HepG2 (cell line): ENCODE measurements around the gene SURF6. TPM values are rescaled to one million over a fixed set of nuclear protein-coding genes. Genes with fewer than 3 reads are reported as not detected.

Experiments used
- ATAC-seq: fragments of 200-7000 bp; cut with Tn5 transposase; 3 replicates; pipeline ENCODE4 v1.9.1; 2020; ENCODE audit warnings: mild to moderate bottlenecking, moderate library complexity
- Bru-seq: library from RNA; stranded (reverse); fragments of 400-500 nt; gene quantifications from one replicate; lab custom pipeline; 2021; lab: Mats Ljungman, UMichigan
- BruChase-seq, 2 experiments: library from RNA; stranded (reverse); fragments of 400-500 nt; gene quantifications; one replicate each; lab custom pipeline; 2021; lab: Mats Ljungman, UMichigan
- BruUV-seq: library from RNA; stranded (reverse); fragments of 400-500 nt; replicated peaks from 2 replicates; lab custom pipeline; 2021; lab: Mats Ljungman, UMichigan
- CTCF ChIA-PET: fragments of 300-600 bp; formaldehyde crosslinking; extraction: SDS; loops from one replicate; lab custom pipeline; 2021; ENCODE audit warnings: low total read pairs, inconsistent platforms, low intra/inter-chr PET ratio; lab: Yijun Ruan, JAX
- POLR2A ChIA-PET: fragments of 350-600 bp; sonication (Branson Sonifier 250); formaldehyde crosslinking; loops from one replicate; lab custom pipeline; 2020; ENCODE audit warnings: antibody characterized with exemption, inconsistent platforms; lab: Yijun Ruan, JAX
- DNase-seq: peaks from one replicate; pipeline ENCODE4 v3.0.0-alpha.2; 2015; ENCODE audit warnings: low spot score
- FAIRE-seq: peaks from 3 replicates; lab custom pipeline; 2011; peaks lifted over from hg19 to GRCh38; lab: Jason Lieb, UNC
- H2AFZ ChIP-seq: one replicate; pipeline ENCODE4 v1.6.1; 2011; ENCODE audit warnings: low read length, inconsistent platforms
- H3K27ac ChIP-seq: fragments of 300-600 bp; 3 replicates; pipeline ENCODE4 v1.8.0; 2011; ENCODE audit warnings: mixed run types, mild to moderate bottlenecking, mixed read lengths, low read length, inconsistent platforms; ENCODE audit not compliant: insufficient read depth; ENCODE audit errors: extremely low read length
- H3K27me3 ChIP-seq, 2 experiments: fragments of 200-600 bp in 1 of 2; 2 replicates in 1 of 2; 3 replicates in 1 of 2; pipeline versions ENCODE4 v1.6.0 to v1.8.0; 2011; ENCODE audit warnings: low read length in 2 of 2, mild to moderate bottlenecking in 2 of 2, moderate library complexity in 2 of 2, inconsistent platforms in 1 of 2; ENCODE audit not compliant: insufficient read depth in 2 of 2, control insufficient read depth in 1 of 2
- H3K36me3 ChIP-seq, 2 experiments: fragments of 200-600 bp in 1 of 2; replicated peaks in 1 of 2; 2 replicates in 1 of 2; 3 replicates in 1 of 2; pipeline versions ENCODE4 v1.5.1 to v1.8.0; 2011; ENCODE audit warnings: low read length in 2 of 2, inconsistent platforms in 1 of 2; ENCODE audit not compliant: insufficient read depth in 2 of 2, control insufficient read depth in 1 of 2
- H3K4me1 ChIP-seq: 2 replicates; pipeline ENCODE4 v1.5.1; 2012; ENCODE audit warnings: low read length, inconsistent platforms; ENCODE audit not compliant: insufficient read depth
- H3K4me2 ChIP-seq: 2 replicates; pipeline ENCODE4 v1.6.0; 2011; ENCODE audit warnings: low read depth, low read length, inconsistent platforms
- H3K4me3 ChIP-seq, 3 experiments: fragments of 200-600 bp in 1 of 3; sonication (generic), shearing (Covaris generic) in 1 of 3; replicated peaks in 1 of 3; 2 replicates each; pipeline ENCODE4 v1.5.1; 2011 to 2016; ENCODE audit warnings: low read length in 3 of 3, inconsistent platforms in 2 of 3, low read depth in 2 of 3, mild to moderate bottlenecking in 2 of 3, control low read depth in 1 of 3, mixed read lengths in 1 of 3; ENCODE audit not compliant: insufficient read depth in 1 of 3
- H3K79me2 ChIP-seq: one replicate; pipeline ENCODE4 v1.6.1; 2011; ENCODE audit warnings: low read length, inconsistent platforms; ENCODE audit not compliant: insufficient read depth
- H3K9ac ChIP-seq: 2 replicates; pipeline ENCODE4 v1.6.0; 2011; ENCODE audit warnings: mild to moderate bottlenecking, low read depth, low read length, inconsistent platforms; ENCODE audit not compliant: insufficient read depth
- H3K9me3 ChIP-seq: 2 replicates; pipeline ENCODE4 v1.5.1; 2012; ENCODE audit warnings: mild to moderate bottlenecking, low read length
- H4K20me1 ChIP-seq: 2 replicates; pipeline ENCODE4 v1.6.0; 2011; ENCODE audit warnings: inconsistent platforms, mild to moderate bottlenecking, low read length, moderate library complexity; ENCODE audit not compliant: insufficient read depth
- FOSL2 ChIP-seq: sonication (generic); formaldehyde crosslinking; IDR thresholded peaks from 2 replicates; pipeline ENCODE4 v1.4.0; 2020; ENCODE audit warnings: missing genetic modification reagents
- KLF15 ChIP-seq: sonication (generic); formaldehyde crosslinking; IDR thresholded peaks from 2 replicates; pipeline ENCODE4 v1.8.1; 2023; ENCODE audit warnings: borderline replicate concordance, mild to moderate bottlenecking, inconsistent platforms, missing genetic modification reagents, mixed read lengths
- MEF2D ChIP-seq: sonication (generic); formaldehyde crosslinking; IDR thresholded peaks from 2 replicates; pipeline ENCODE4 v1.5.1; 2020; ENCODE audit warnings: mild to moderate bottlenecking, missing genetic modification reagents
- REL ChIP-seq: sonication (generic); formaldehyde crosslinking; conservative IDR thresholded peaks from 2 replicates; pipeline ENCODE4 v1.8.0; 2022; ENCODE audit warnings: mild to moderate bottlenecking, missing genetic modification reagents, moderate library complexity
- SKI ChIP-seq: fragments of 450-650 bp; IDR thresholded peaks from one replicate; pipeline ENCODE4 v1.6.1; 2018; ENCODE audit warnings: mild to moderate bottlenecking; ENCODE audit not compliant: partially characterized antibody
- TOPORS ChIP-seq: sonication (generic); formaldehyde crosslinking; IDR thresholded peaks from 2 replicates; pipeline ENCODE4 v1.8.0; 2023; ENCODE audit warnings: mild to moderate bottlenecking, missing genetic modification reagents
- ZFP37 ChIP-seq: sonication (generic); formaldehyde crosslinking; IDR thresholded peaks from 2 replicates; pipeline ENCODE4 v1.4.0; 2020; ENCODE audit warnings: missing genetic modification reagents, borderline replicate concordance
- ZNF619 ChIP-seq: sonication (generic); formaldehyde crosslinking; IDR thresholded peaks from 2 replicates; pipeline ENCODE4 v1.4.0; 2020; ENCODE audit warnings: mild to moderate bottlenecking, missing genetic modification reagents
- ZNF749 ChIP-seq: sonication (generic); formaldehyde crosslinking; IDR thresholded peaks from 2 replicates; pipeline ENCODE4 v1.8.0; 2022; ENCODE audit warnings: mild to moderate bottlenecking, missing genetic modification reagents, moderate library complexity, borderline replicate concordance
- ZNF75D ChIP-seq: sonication (generic); formaldehyde crosslinking; IDR thresholded peaks from 2 replicates; pipeline ENCODE4 v1.8.1; 2023; ENCODE audit warnings: missing genetic modification reagents, mild to moderate bottlenecking, borderline replicate concordance
- WGBS: methylation state at CpG from one replicate; pipeline ENCODE4 v1.1.6; 2017; ENCODE audit warnings: low lambda C conversion rate; 5-methylcytosine and 5-hydroxymethylcytosine counted together
- in situ Hi-C: cut with HindIII; loops from 2 replicates; pipeline ENCODE4 v1.10.0; 2017; ENCODE audit warnings: low pct_unique_long_range_greater_than_20kb; ENCODE audit not compliant: extremely low pct_ligation_motif_present
- intact Hi-C: fragments of 100-400 bp; cut with micrococcal nuclease; formaldehyde crosslinking; loops from one replicate; pipeline ENCODE4 v1.10.0; 2022; ENCODE audit not compliant: unreplicated experiment
- long read RNA-seq, 2 experiments: library from RNA in 1 of 2; library from polyadenylated mRNA in 1 of 2; stranded (forward) in 1 of 2; unstranded in 1 of 2; transcript quantifications; one replicate each; pipeline ENCODE4 v2.0.0, GENCODE V29; 2019 to 2022
- polyA minus RNA-seq, 3 experiments: library from RNA; depleted of rRNA, polyadenylated mRNA; stranded (reverse); fragments of >200 nt; gene quantifications; 2 replicates each; pipeline ENCODE4 v1.2.3, GENCODE V29; 2011; ENCODE audit warnings: low replicate concordance in 1 of 3
- polyA plus RNA-seq, 8 experiments: library from polyadenylated mRNA; depleted of rRNA in 3 of 8; stranded (reverse) in 7 of 8; unstranded in 1 of 8; fragments of >200 nt; fragmentation: Illumina TruSeq in 4 of 8; extraction: Trizol in 4 of 8; gene quantifications; 2 replicates each; pipeline versions ENCODE4 v1.2.1 to v1.2.3, GENCODE V29; 2011 to 2016; ENCODE audit warnings: low read depth in 4 of 8, missing spikeins in 1 of 8, mixed read lengths in 1 of 8; ENCODE audit not compliant: insufficient read depth in 1 of 8
- total RNA-seq, 5 experiments: library from RNA; depleted of rRNA; stranded (reverse); fragments of >200 nt; fragmentation: Illumina TruSeq; extraction: Trizol; gene quantifications; 2 replicates each; pipeline ENCODE4 v1.2.3, GENCODE V29; 2016; ENCODE audit warnings: low read depth in 1 of 5
- TF ChIP-seq, protein P1 (sequence below): sonication (generic); formaldehyde crosslinking; IDR thresholded peaks from 2 replicates; pipeline ENCODE4 v1.4.0; 2020; ENCODE audit warnings: missing genetic modification reagents
- TF ChIP-seq, protein P2 (sequence below): sonication (generic); formaldehyde crosslinking; IDR thresholded peaks from 2 replicates; pipeline ENCODE4 v1.9.0; 2021; ENCODE audit warnings: missing genetic modification reagents, borderline replicate concordance

Gene SURF6
- total RNA-seq (2016; rRNA removed; fragmentation: Illumina TruSeq; extraction: Trizol) (13.3 and 14.7 TPM in 2 replicates), polyA plus RNA-seq (2011; rRNA removed) (5.9 and 7.5 TPM in 2 replicates), polyA minus RNA-seq (2011; rRNA and poly(A)+ RNA removed; ENCODE audit: low replicate concordance) (5.6 and 10.5 TPM in 2 replicates), Bru-seq, nascent RNA (percentile 86 among the genes with signal in this experiment), BruChase-seq, experiment 1, labeled RNA remaining after a 6-hour chase (percentile 87 among the genes with signal in this experiment), BruChase-seq, experiment 2, labeled RNA remaining after a 2-hour chase (percentile 90 among the genes with signal in this experiment)
- 2.7 and 3.0 TPM in 2 replicates for total RNA-seq (2016; cell fraction: cytosol; rRNA removed; fragmentation: Illumina TruSeq; extraction: Trizol; ENCODE audit: low read depth)
- total RNA-seq (2016; cell fraction: insoluble cytoplasmic fraction; rRNA removed; fragmentation: Illumina TruSeq; extraction: Trizol), result 12.2 and 14.6 TPM in 2 replicates
- 4.6 and 5.3 TPM in 2 replicates for total RNA-seq (2016; cell fraction: membrane; rRNA removed; fragmentation: Illumina TruSeq; extraction: Trizol)
- 10.4 and 11.5 TPM in 2 replicates for total RNA-seq (2016; cell fraction: nucleus; rRNA removed; fragmentation: Illumina TruSeq; extraction: Trizol)
- 6.4 and 7.4 TPM in 2 replicates for polyA plus RNA-seq (2011; cell fraction: cytosol; rRNA removed)
- 16.7 and 18.0 TPM in 2 replicates for polyA plus RNA-seq (2011; cell fraction: nucleus; rRNA removed)
- 7.1 and 7.5 TPM in 2 replicates for polyA plus RNA-seq (2012)
- 2.3 TPM in 2 replicates for polyA plus RNA-seq (2016; cell fraction: cytosol; fragmentation: Illumina TruSeq; extraction: Trizol; ENCODE audit: low read depth)
- 19.6 and 19.8 TPM in 2 replicates for polyA plus RNA-seq (2016; cell fraction: insoluble cytoplasmic fraction; fragmentation: Illumina TruSeq; extraction: Trizol; ENCODE audit: low read depth)
- 3.3 and 4.3 TPM in 2 replicates for polyA plus RNA-seq (2016; cell fraction: membrane; fragmentation: Illumina TruSeq; extraction: Trizol; ENCODE audit: low read depth)
- polyA plus RNA-seq (2016; cell fraction: nucleus; fragmentation: Illumina TruSeq; extraction: Trizol; ENCODE audit: insufficient read depth, low read depth), result 32.3 and 32.8 TPM in 2 replicates
- polyA minus RNA-seq (2011; cell fraction: cytosol; rRNA and poly(A)+ RNA removed), result 3.0 and 4.7 TPM in 2 replicates
- polyA minus RNA-seq (2011; cell fraction: nucleus; rRNA and poly(A)+ RNA removed), result 6.1 and 7.7 TPM in 2 replicates
- long read RNA-seq, experiment 1, full-length matches to known transcripts, result 36 of 43 reads
- long read RNA-seq, experiment 1, partial matches to known transcripts, result 1 of 43 reads
- long read RNA-seq, experiment 1, other reads (novel, unspliced or antisense), result 6 of 43 reads
- long read RNA-seq, experiment 2, full-length matches to known transcripts, result 23 of 67 reads
- long read RNA-seq, experiment 2, partial matches to known transcripts, result 15 of 67 reads
- long read RNA-seq, experiment 2, other reads (novel, unspliced or antisense), result 29 of 67 reads

DNA sequence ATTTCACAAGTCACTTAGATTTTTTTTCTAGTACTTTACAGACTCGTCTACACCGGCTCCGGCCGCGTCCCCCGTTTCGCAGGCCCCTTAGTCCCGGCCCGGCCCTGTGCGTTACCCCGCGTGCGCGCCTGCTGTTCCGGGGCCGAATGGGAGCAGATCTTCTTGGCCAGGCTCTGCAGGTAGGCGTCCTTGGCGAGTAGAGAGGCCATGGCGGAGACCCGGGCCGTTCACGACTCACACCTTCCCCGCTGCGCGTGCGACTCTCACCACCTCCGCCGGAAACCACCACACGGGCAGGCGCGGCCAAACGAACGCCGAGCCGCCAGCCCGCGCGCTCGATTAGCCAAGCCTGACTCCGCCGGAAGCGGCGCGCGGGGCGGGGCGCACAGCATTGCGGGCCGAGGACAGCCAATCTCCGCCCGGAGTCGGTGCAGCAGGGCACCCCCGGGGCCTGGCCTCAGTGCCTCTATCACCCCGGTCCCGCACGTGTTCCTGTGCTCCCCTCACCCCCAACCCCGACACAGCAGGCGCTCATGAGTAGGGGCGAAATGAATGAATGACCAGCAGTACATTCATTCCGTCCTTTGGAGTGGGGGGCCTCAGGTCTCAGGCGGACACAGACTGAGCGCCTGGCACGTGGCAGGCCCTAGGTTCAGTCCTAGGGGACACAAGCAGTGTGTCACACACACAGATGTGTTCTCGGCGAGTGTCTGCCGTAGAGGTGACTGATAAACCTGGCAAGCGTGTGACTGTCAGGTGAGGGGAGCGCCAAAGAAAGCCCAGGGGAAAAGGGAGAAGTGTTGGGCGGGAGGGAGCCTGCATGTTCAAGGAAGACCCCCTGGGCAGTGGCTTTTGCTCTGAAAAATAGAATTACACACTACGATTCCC lies at the start of gene SURF6:
Gene SURF6 (minus strand): TSS at position 265 of the 888 bp plus-strand sequence. CDS start 56 bp downstream, at position 209.
- DNase-seq (peak; percentile 78), ATAC-seq (peak; percentile 90), FAIRE-seq (peak; percentile 26)
- intact Hi-C loops (no loop called here), in situ Hi-C loops (no loop called here)
- Histone ChIP-seq H3K79me2 (peaks cover 26% of the 10 kb centered on the region), H2AFZ (no peak within 1 kb of the TSS), H3K36me3 (peaks cover 21 to 49% of the 10 kb centered on the region in 2 experiments; a peak in 4 of 5 replicates), H3K4me2 (peak within 1 kb of the TSS; percentile 85), H3K27ac (peak within 1 kb of the TSS; percentile 70), H3K9ac (peak within 1 kb of the TSS; percentile 91), H3K27me3 (no peaks in the 10 kb centered on the region; a peak in 1 of 5 replicates), H3K9me3 (no peaks in the 10 kb centered on the region), H4K20me1 (0 out of 2 replicates have a peak, but pooled peaks cover 5% of the 10 kb centered on the region), H3K4me1 (peaks cover 22% of the 10 kb centered on the region), H3K4me3 (peak within 1 kb of the TSS; percentile 82 to 91 (median 84))
- CTCF ChIA-PET, result no interaction called here
- POLR2A ChIA-PET, result interaction anchor here (1.6 kb wide), 1 partner anchor 12 kb away, joined by 7 read pairs; the partner anchor contains the start of genes MED22 and RPL7A
- WGBS, result 25% methylated on average over 26 of the region's 70 CpGs
- BruUV-seq, result TSS peak; percentile 89
- TF ChIP-seq ZFP37 (CRISPR knock-in tag) (peak; percentile 82), KLF15 (peak; percentile 90; the same call in 1 of the 2 replicates), REL (CRISPR knock-in tag) (peak; percentile 85; the same call in 1 of the 2 replicates), MEF2D (0 out of 2 replicates have a peak, but pooled peaks have one; percentile 80), SKI (peak; percentile 51), ZNF619 (CRISPR knock-in tag) (peak; percentile 69; the same call in 1 of the 2 replicates), FOSL2 (CRISPR knock-in tag) (peak; percentile 74), ZNF75D (CRISPR knock-in tag) (peak; percentile 84; the same call in 1 of the 2 replicates), ZNF749 (CRISPR knock-in tag) (peak; percentile 91; the same call in 1 of the 2 replicates), TOPORS (CRISPR knock-in tag) (peak; percentile 95)
- TF ChIP-seq, protein P1, sequence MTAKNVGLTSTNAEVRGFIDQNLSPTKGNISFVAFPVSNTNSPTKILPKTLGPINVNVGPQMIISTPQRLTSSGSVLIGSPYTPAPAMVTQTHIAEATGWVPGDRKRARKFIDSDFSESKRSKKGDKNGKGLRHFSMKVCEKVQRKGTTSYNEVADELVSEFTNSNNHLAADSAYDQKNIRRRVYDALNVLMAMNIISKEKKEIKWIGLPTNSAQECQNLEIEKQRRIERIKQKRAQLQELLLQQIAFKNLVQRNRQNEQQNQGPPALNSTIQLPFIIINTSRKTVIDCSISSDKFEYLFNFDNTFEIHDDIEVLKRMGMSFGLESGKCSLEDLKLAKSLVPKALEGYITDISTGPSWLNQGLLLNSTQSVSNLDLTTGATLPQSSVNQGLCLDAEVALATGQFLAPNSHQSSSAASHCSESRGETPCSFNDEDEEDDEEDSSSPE (CRISPR knock-in tag), result peak; percentile 83
- TF ChIP-seq, protein P2, sequence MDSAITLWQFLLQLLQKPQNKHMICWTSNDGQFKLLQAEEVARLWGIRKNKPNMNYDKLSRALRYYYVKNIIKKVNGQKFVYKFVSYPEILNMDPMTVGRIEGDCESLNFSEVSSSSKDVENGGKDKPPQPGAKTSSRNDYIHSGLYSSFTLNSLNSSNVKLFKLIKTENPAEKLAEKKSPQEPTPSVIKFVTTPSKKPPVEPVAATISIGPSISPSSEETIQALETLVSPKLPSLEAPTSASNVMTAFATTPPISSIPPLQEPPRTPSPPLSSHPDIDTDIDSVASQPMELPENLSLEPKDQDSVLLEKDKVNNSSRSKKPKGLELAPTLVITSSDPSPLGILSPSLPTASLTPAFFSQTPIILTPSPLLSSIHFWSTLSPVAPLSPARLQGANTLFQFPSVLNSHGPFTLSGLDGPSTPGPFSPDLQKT (CRISPR knock-in tag), result peak; percentile 100; the same call in 1 of the 2 replicates
